Kidney (tissue), 14 donors: ENCODE measurements around the gene OPN3. TPM values are rescaled to one million over a fixed set of nuclear protein-coding genes. Genes with fewer than 3 reads are reported as not detected.

Source experiments
- DNase-seq, 5 donors: peaks; one replicate each; pipeline ENCODE4 v3.0.0-alpha.2; 2013 to 2020
- FAIRE-seq: peaks from 2 replicates; lab custom pipeline; 2012; peaks lifted over from hg19 to GRCh38; lab: Jason Lieb, UNC
- H3K27ac ChIP-seq, 2 donors: one replicate each; pipeline ENCODE4 v1.7.0; 2013; ENCODE audit warnings: low read depth in 2 of 2, low read length in 2 of 2, inconsistent platforms in 1 of 2
- H3K27me3 ChIP-seq: one replicate; pipeline ENCODE4 v1.7.1; 2013; ENCODE audit warnings: low read length, inconsistent platforms; ENCODE audit not compliant: control insufficient read depth, insufficient read depth
- H3K36me3 ChIP-seq, 3 donors: one replicate each; pipeline versions ENCODE4 v1.7.0 to v1.7.1; 2013; ENCODE audit warnings: low read length in 3 of 3, control low read depth in 1 of 3, inconsistent platforms in 1 of 3; ENCODE audit not compliant: insufficient read depth in 3 of 3, control insufficient read depth in 2 of 3
- H3K4me1 ChIP-seq, 3 donors: one replicate each; pipeline versions ENCODE4 v1.7.0 to v1.7.1; 2013; ENCODE audit warnings: low read length in 3 of 3, inconsistent platforms in 1 of 3, low read depth in 1 of 3; ENCODE audit not compliant: control insufficient read depth in 2 of 3, insufficient read depth in 2 of 3
- H3K4me3 ChIP-seq, 3 donors: one replicate each; pipeline versions ENCODE4 v1.7.0 to v1.8.1; 2013; ENCODE audit warnings: low read length in 3 of 3, control low read depth in 1 of 3, inconsistent platforms in 1 of 3
- H3K9ac ChIP-seq, 3 donors: one replicate each; pipeline versions ENCODE4 v1.7.0 to v1.7.1; 2013; ENCODE audit warnings: low read length in 3 of 3, control low read depth in 1 of 3, inconsistent platforms in 1 of 3
- H3K9me3 ChIP-seq, 3 donors: one replicate each; pipeline versions ENCODE4 v1.7.0 to v1.7.1; 2013; ENCODE audit warnings: low read length in 3 of 3, control low read depth in 1 of 3, inconsistent platforms in 1 of 3; ENCODE audit not compliant: control insufficient read depth in 2 of 3, insufficient read depth in 1 of 3
- intact Hi-C: fragments of 100-400 bp; cut with DNase I; formaldehyde crosslinking; loops from one replicate; pipeline ENCODE4 v1.11.1; 2022
- polyA plus RNA-seq: library from polyadenylated mRNA; stranded (reverse); fragments of 350-450 nt; fragmentation: Illumina TruSeq; extraction: RNeasy Lipid Tissue Mini Kit (QIAGEN cat#74804); gene quantifications from one replicate; pipeline ENCODE4 v1.2.3, GENCODE V29; 2014; ENCODE audit warnings: low read depth, low replicate concordance; ENCODE audit not compliant: insufficient read depth
- total RNA-seq: library from RNA; stranded (reverse); fragmentation: NEBNext Ultra II Directional; extraction: Animal tissue kit (Norgen Biotek cat#: 25700); gene quantifications from one replicate; pipeline ENCODE4 v1.2.1, GENCODE V29; 2021
- TF ChIP-seq, protein P1 (sequence below): IDR thresholded peaks from 3 replicates; pipeline ENCODE4 v1.5.1; 2012; ENCODE audit warnings: mild to moderate bottlenecking, moderate library complexity, borderline replicate concordance; ENCODE audit not compliant: insufficient read depth; ENCODE audit errors: extremely low read depth
- donor health status: control.
- donor health status: control.
- donor health status: control.
- donor health status: control.
- donor health status: control.
- donor health status: DM: yes; HTN: yes; CAD: no.
- donor health status: Normal renal cell carcinoma (clear cell type).

Gene OPN3
- total and polyA plus RNA-seq, 2 donors from 2014 or later, result 12.3 to 15.8 TPM

DNA sequence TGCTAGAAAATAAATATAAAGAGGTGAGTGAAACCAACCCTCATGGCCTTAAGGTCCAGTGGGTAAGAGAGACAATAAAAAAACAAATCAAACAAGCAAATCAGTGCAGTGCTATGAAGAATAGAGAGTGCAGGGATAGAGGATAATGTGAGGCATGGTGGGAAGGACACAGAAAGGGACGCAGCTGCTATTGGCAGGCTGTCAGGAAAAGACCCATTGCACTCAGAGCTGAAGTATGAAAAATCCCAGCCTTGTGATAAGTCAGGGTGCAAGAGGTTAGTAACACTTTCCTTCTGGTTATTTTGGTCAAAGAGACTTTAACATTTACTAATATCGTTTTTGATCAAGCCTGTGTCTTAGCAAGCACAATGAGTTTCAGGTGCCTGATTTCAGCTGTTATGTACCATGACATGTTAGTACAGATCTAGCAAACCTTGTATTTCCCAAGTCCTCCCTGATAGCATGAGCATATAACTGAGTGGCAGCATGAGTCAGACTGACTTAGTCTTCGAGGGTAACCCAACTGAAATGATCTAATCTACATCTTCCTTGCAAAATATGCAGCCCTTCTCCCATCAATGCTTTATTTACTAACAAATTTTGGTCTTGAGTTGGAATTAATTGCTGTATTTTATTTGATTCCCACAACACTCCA is 31.7 kb downstream of the OPN3 start:
- no peak for FAIRE-seq
- no peaks in the 10 kb centered on the region for H3K27me3 ChIP-seq
- H3K27ac ChIP-seq, result no peak overlapping the region
- H3K4me1 ChIP-seq, result peaks cover 0 to 5% (median 0%) of the 10 kb centered on the region in 3 donors
- DNase-seq, result no peak
- intact Hi-C loops, result no loop called here
- H3K9me3 ChIP-seq, result no peaks in the 10 kb centered on the region
- H3K4me3 ChIP-seq, result no peak overlapping the region
- TF ChIP-seq, protein P1, sequence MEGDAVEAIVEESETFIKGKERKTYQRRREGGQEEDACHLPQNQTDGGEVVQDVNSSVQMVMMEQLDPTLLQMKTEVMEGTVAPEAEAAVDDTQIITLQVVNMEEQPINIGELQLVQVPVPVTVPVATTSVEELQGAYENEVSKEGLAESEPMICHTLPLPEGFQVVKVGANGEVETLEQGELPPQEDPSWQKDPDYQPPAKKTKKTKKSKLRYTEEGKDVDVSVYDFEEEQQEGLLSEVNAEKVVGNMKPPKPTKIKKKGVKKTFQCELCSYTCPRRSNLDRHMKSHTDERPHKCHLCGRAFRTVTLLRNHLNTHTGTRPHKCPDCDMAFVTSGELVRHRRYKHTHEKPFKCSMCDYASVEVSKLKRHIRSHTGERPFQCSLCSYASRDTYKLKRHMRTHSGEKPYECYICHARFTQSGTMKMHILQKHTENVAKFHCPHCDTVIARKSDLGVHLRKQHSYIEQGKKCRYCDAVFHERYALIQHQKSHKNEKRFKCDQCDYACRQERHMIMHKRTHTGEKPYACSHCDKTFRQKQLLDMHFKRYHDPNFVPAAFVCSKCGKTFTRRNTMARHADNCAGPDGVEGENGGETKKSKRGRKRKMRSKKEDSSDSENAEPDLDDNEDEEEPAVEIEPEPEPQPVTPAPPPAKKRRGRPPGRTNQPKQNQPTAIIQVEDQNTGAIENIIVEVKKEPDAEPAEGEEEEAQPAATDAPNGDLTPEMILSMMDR, result no peak
- H3K9ac ChIP-seq, result no peak overlapping the region
- H3K36me3 ChIP-seq, result no peaks in the 10 kb centered on the region

DNA sequence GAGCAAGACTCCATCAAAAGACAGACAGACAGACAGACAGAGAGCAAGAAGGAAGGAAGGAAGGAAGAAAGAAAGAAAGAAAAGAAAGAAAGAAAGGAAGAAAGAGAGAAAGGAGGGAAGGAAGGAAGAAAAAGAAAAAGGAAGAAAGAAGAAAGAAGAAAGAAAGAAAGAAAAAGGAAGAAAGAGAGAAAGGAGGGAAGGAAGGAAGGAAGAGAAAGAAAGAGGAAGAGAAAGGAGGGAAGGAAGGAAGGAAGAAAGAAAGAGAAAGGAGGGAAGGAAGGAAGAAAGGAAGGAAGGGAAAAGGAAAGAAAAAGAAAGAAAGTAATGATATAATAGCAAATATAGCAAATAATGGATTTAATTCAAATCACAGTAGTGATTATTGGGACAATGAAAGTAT is 32.7 kb downstream of the OPN3 start:
- H3K36me3 ChIP-seq, result no peaks in the 10 kb centered on the region
- TF ChIP-seq, protein P1, result no peak
- intact Hi-C loops, result no loop called here
- H3K9ac ChIP-seq, result no peak overlapping the region
- H3K27ac ChIP-seq, result no peak overlapping the region
- no peaks in the 10 kb centered on the region for H3K9me3 ChIP-seq
- H3K4me1 ChIP-seq, result peaks cover 0 to 5% (median 0%) of the 10 kb centered on the region in 3 donors
- no peak for DNase-seq
- H3K4me3 ChIP-seq, result no peak overlapping the region
- no peak for FAIRE-seq
- no peaks in the 10 kb centered on the region for H3K27me3 ChIP-seq

DNA sequence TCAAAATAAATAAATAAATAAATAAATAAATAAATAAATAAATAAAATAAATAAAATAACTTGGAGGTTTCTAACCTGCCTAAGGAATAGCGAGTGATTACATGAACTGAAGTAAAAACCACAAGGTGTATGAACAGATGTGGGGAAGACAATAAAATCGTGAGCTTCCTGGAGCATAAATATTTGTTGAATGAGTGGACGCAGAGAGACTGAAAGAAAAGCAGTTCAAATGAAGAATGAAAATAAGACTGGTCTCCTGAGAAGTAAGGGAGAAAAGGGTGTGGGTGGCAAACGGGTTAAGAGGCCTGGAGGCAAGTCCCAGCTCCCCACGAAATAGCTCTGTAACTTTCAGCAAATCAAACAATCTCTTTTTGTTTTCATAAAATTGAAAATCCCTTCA is 33.6 kb downstream of the OPN3 start:
- FAIRE-seq (no peak), DNase-seq (no peak)
- no peak overlapping the region for H3K4me3 ChIP-seq
- no peaks in the 10 kb centered on the region for H3K9me3 ChIP-seq
- no peaks in the 10 kb centered on the region for H3K36me3 ChIP-seq
- H3K4me1 ChIP-seq, result peaks cover 0 to 5% (median 0%) of the 10 kb centered on the region in 3 donors
- intact Hi-C loops, result no loop called here
- TF ChIP-seq, protein P1, result no peak
- H3K27me3 ChIP-seq, result no peaks in the 10 kb centered on the region
- H3K9ac ChIP-seq, result no peak overlapping the region
- no peak overlapping the region for H3K27ac ChIP-seq
